Duodenal mucosa (tissue), 2 donors: ENCODE data around the gene UBE2V1.

Experiments used
- H3K27ac ChIP-seq: one replicate; pipeline ENCODE4 v1.7.0; 2013; ENCODE audit warnings: low read depth, low read length
- H3K27me3 ChIP-seq, 2 donors: one replicate each; pipeline ENCODE4 v1.7.0; 2013; ENCODE audit warnings: low read length in 2 of 2, control low read depth in 1 of 2; ENCODE audit not compliant: insufficient read depth in 2 of 2, control insufficient read depth in 1 of 2
- H3K36me3 ChIP-seq, 2 donors: one replicate each; pipeline ENCODE4 v1.7.0; 2013; ENCODE audit warnings: low read length in 2 of 2, control low read depth in 1 of 2; ENCODE audit not compliant: insufficient read depth in 2 of 2, control insufficient read depth in 1 of 2
- H3K4me1 ChIP-seq, 2 donors: one replicate each; pipeline ENCODE4 v1.7.0; 2013; ENCODE audit warnings: low read length in 2 of 2, control low read depth in 1 of 2; ENCODE audit not compliant: insufficient read depth in 2 of 2, control insufficient read depth in 1 of 2
- H3K4me3 ChIP-seq, 2 donors: one replicate each; pipeline ENCODE4 v1.7.0; 2013; ENCODE audit warnings: low read length in 2 of 2, low read depth in 1 of 2
- H3K9ac ChIP-seq, 2 donors: one replicate each; pipeline ENCODE4 v1.7.0; 2013; ENCODE audit warnings: low read length in 2 of 2, low read depth in 1 of 2
- H3K9me3 ChIP-seq, 2 donors: one replicate each; pipeline ENCODE4 v1.7.0; 2013; ENCODE audit warnings: low read length in 2 of 2, control low read depth in 1 of 2; ENCODE audit not compliant: control insufficient read depth in 1 of 2

The UBE2V1 gene

DNA sequence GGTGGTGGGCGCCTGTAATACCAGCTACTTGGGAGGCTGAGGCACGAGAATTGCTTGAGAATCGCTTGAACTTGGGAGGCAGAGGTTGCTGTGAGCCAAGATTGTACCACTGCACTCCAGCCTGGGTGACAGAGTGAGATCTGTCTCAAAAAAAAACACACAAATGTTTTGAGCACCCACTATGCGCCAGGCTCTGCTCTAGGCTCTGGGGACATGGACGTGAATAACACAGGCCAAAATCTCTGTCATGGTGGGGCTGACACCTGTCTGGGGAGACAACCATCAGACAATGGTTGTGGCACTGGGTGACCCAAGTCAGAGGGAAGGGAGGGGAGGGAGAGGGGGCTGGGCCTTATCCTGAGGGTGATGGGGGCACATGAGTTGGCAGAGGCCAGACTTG is 62.7 kb downstream of the UBE2V1 start:
- Histone ChIP-seq H3K4me3 (no peak overlapping the region), H3K27ac (no peak overlapping the region), H3K36me3 (no peaks in the 10 kb centered on the region), H3K9me3 (no peaks in the 10 kb centered on the region), H3K4me1 (peaks cover 0 to 3% of the 10 kb centered on the region in 2 donors), H3K27me3 (peaks cover 4 to 5% of the 10 kb centered on the region in 2 donors), H3K9ac (no peak overlapping the region)

DNA sequence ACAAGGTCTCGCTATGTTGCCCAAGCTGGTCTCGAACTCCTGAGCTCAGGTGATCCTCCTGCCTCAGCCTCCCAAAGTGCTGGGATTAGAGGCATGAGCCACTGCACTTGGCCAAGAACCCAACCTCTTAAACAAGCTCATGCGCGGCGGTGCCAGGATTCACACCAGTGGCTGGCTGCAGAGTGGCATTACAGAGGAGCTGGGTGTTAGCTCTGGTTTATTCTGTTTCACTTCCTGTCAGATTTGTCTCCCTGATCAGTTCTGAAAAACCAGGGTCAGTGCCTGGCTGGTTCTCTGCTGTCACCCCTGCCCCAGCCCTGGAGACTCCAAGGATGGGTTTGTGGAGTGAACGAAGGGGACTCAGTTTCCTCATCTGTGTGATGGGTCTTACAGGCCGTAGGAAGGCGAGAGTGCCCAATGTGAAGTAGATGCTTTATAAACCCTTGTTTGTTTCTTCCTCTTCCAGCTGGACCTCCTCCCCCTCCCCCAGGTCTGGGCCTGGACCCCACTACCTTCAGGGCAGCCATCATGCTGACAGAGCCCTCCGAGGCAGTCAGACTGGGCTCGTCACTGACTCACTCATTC is 63.4 kb downstream of the UBE2V1 start:
- Histone ChIP-seq H3K36me3 (no peaks in the 10 kb centered on the region), H3K27me3 (peaks cover 4 to 5% of the 10 kb centered on the region in 2 donors), H3K4me1 (peaks cover 0 to under 1% of the 10 kb centered on the region in 2 donors), H3K27ac (no peak overlapping the region), H3K9ac (no peak overlapping the region), H3K4me3 (no peak overlapping the region), H3K9me3 (no peaks in the 10 kb centered on the region)

DNA sequence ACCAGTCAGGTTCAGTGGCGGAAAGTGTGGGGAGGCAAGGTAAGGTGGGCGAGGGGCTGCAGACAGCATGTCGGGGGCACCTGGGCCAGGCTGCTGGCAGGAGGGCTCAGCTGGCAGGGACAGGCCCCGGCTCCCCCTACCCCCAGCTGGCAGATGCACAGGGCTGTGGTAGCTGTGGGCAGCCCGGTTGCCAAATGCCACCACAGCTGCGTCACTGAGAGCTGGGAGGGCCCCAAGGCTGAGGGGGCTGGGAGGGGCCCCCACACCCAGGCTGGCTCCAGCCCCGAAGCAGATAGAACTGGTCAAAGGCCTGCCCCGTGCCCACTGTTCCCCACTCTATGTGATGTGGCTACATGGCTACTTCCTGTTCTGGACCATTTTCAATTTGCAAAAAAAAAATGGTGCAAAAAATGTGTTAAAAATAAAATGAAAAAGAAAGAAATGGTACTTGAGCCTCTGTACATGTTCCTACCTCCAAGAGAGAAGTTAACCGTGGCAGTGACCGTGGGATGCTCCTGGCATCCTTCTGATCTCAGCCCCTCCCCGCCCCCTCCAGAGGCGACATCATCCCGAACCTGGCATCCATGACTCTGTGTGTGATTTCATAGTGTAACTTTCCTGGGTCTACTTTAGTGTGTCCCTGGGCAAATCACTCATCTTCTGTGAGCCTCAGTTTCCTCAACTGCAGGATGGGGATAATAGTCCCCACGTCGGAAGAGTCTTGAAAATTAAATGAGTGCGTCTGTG is 64.4 kb downstream of the UBE2V1 start:
- H3K36me3 ChIP-seq = no peaks in the 10 kb centered on the region
- H3K9ac ChIP-seq = no peak overlapping the region
- peaks cover 0 to 1% of the 10 kb centered on the region in 2 donors for H3K27me3 ChIP-seq
- no peak overlapping the region for H3K4me3 ChIP-seq
- no peak overlapping the region for H3K27ac ChIP-seq
- no peaks in the 10 kb centered on the region for H3K9me3 ChIP-seq
- H3K4me1 ChIP-seq = no peaks in the 10 kb centered on the region

DNA sequence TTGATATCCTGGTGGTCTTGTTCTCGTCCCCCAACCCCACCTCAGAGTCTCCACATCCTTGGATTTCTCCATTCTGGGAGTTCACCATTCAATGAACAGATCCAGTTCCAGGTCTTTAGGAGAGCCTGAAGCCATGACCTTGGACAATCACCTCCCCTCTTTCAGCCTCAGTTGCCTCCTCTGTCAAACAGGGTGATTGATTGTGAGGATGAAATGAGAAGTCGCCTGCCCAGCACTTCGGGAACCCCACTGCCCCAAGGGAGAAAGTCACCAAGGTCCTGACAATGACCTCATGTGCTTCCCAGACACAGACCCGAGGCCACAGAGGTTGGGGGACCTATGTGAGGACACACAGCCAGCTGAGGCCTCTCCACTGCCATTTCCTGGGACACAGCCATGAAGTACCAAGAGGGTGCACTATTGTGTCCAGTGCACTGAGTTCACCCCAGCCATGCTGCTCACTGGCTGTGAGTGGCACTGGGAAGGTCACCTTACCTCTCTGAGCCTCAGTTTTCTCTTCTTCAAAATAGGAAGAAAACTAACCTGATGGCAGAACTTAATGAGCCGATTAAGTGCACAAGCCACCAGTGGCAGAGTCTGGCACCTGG is 68.5 kb downstream of the UBE2V1 start:
- Histone ChIP-seq H3K27me3 (no peaks in the 10 kb centered on the region), H3K4me3 (no peak overlapping the region), H3K9ac (no peak overlapping the region), H3K27ac (no peak overlapping the region), H3K9me3 (no peaks in the 10 kb centered on the region), H3K4me1 (no peaks in the 10 kb centered on the region), H3K36me3 (no peaks in the 10 kb centered on the region)

DNA sequence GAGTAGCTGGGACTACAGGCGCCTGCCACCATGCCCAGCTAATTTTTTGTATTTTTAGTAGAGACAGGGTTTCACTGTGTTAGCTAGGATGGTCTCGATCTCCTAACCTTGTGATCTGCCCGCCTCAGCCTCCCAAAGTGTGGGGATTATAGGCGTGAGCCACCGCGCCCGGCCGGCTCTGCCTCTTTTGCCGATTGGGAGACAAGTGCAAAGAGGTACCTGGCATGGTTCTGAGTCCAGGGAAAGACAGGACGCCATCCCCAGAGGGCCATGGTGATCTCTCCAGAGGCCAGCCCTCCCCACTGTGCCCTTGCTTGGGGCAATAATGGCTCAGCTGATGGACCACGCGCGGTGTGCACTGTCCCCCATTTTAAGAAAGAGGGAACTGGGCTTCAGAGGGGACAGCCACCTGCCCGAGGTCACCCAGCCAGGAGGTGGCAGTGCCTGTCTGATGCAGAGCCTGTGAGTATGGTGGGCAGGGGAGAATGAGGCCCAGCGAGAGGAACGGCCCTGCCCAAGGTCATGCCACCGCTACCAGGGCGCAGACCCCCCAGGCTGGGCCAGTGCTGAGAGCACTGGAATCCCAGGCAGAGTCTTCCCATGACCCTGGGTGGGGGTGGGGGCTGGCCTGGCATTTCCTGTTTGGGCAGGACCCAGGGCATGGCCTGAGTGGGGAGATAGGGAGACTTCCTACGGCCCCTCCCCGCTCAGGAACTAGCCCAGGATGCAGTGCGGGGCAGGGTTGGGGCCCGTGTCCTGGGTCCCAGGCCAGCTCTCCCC is 69.2 kb downstream of the UBE2V1 start:
- Histone ChIP-seq H3K4me1 (no peaks in the 10 kb centered on the region), H3K9me3 (no peaks in the 10 kb centered on the region), H3K4me3 (no peak overlapping the region), H3K9ac (no peak overlapping the region), H3K27me3 (no peaks in the 10 kb centered on the region), H3K27ac (no peak overlapping the region), H3K36me3 (no peaks in the 10 kb centered on the region)

DNA sequence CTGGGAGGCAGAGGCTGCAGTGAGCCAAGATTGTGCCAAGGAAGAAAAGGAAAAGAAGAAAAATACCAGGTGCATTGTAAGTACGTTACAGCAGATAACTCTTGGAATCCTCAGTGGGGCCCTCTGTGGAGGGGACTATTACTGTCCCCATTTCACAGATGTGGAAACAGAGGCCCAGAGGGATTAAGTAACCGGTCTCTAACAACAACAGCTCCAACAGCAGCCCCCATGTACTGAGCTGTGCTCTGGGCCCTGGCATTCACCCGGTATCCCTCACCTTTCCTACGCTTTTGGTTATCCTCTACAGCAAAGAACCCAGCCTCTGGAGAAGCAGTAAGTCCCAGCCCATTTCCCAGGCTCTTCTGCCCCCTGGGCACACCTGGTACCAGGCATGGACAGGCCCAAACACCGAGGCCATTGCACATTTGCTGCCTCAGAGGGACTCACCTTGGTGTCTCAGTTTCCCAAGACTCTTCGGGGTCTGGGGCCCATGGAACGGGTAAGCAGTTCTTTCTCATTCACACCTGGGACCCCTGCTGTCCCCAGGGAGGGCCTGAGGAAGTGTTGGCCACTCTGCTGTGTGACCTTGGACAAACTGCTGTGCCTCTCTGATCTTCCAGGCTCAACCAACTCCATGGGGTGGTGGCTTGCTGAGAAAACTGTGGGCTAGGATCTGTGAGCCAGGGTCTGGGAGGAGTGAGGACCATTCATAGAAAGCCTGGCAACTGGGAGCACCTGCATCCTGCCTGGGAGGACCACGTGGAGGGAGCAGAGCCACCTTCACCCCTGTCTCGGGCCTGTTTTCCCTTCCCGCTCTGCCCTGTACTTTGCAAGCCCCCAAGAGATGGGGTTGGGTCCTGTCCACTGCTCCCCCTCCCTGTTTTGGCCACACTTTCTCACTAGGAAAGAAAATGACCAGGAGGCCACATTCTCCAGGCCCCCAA is 70.3 kb downstream of the UBE2V1 start:
- Histone ChIP-seq H3K9me3 (no peaks in the 10 kb centered on the region), H3K36me3 (no peaks in the 10 kb centered on the region), H3K4me3 (no peak overlapping the region), H3K4me1 (no peaks in the 10 kb centered on the region), H3K27ac (no peak overlapping the region), H3K27me3 (no peaks in the 10 kb centered on the region), H3K9ac (no peak overlapping the region)

DNA sequence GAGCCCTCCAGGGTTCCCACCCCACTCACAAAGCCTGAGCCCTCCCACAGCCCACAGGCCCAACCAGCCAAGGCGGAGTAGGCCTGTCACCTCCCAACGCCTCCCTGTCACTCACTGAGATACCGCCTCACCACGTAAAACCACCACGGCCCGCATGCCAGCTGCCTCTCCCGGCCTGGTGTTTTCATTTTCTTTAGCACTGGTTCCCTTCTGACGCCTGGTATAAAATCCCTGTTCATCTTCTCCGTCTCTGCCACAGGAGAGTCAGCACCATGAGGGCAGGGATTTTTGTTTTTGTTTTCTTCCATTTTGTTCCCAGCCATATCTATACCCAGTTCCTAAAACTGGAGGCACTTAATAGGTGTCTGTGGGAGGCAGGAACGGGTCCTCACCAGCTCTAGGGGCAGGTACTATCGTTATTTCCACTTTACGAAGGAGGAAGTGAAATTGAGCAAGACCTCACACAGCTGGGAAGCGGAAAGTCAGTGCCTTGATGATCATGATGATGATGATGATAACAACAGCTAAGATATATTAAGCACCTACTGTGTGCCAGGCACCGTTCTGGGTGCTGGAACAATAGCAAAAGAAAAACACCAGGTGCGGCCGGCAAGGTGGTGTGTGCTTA is 71.6 kb downstream of the UBE2V1 start:
- Histone ChIP-seq H3K9me3 (no peaks in the 10 kb centered on the region), H3K4me1 (no peaks in the 10 kb centered on the region), H3K27ac (peak overlapping the region; percentile 20), H3K36me3 (no peaks in the 10 kb centered on the region), H3K9ac (no peak overlapping the region), H3K4me3 (no peak overlapping the region), H3K27me3 (no peaks in the 10 kb centered on the region)

DNA sequence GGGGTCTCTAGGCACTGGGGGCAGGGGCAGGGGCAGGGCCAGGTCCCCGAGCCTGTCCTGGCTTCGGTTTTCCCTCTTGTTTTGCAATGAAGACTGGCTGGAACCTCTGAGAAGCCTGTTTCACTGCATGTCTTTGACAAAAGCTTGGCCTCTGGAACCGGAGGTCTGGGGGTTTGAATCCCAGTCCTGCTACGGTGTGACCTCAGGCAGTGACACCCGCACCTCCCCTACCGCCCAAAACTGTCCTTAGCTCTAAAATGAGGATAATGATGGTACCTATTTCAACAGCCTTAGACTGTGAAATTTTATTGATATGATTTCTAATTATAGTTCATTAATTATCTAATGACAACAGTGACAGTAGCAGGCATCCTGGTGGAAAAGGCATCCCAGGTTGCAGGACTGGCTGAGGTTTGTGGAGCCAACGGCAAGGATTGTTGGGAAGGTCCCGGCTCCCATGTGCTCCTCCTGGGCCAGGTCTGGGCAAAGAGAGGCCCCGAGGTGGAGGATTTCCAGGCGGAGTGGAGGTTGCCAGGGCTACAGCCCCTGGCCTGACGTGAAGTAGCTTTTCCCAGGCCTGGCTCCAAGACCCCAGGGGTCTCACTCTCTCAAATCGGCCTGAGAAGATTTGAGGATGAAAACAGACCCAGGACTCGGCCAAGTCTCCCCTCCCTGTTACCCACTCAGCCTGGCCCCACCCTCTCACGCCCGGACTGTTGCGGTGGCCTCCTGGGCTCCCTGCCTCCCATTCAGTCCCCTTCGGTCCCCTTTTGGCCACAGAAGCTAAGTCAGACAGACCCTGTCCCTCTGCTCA is 72.3 kb downstream of the UBE2V1 start:
- no peaks in the 10 kb centered on the region for H3K9me3 ChIP-seq
- no peaks in the 10 kb centered on the region for H3K36me3 ChIP-seq
- H3K9ac ChIP-seq = no peak overlapping the region
- no peak overlapping the region for H3K4me3 ChIP-seq
- peak overlapping the region; percentile 20 for H3K27ac ChIP-seq
- H3K4me1 ChIP-seq = no peaks in the 10 kb centered on the region
- H3K27me3 ChIP-seq = no peaks in the 10 kb centered on the region
